CD4-positive, alpha-beta T cell treated with Interleukin-1 beta for 1 hour (primary cell): ENCODE data around the gene AR.

Experiments used
- DNase-seq, 2 donors: peaks; one replicate each; pipeline ENCODE4 v3.0.0-alpha.2; 2020 to 2022

Gene AR

DNA sequence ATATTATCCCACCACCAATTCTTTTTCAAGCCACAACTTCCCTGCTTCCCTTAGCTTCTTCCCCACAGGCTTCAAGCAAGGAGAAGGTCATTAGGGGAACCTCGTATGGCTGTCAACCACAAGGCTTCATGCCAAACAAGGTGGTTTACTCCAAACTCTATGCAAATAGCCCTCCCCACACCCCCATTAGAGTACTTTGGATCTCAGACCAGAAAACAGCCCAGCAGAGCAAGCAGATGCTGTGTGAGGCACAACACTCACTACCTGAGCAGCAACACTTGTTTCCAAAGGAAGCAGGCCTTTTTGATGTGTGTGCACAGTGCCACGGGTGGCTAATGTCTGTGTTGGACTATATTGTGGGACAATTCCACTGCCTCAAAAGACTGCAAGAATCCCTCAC, 189.0 kb downstream of the AR start:
- no peak for DNase-seq

DNA sequence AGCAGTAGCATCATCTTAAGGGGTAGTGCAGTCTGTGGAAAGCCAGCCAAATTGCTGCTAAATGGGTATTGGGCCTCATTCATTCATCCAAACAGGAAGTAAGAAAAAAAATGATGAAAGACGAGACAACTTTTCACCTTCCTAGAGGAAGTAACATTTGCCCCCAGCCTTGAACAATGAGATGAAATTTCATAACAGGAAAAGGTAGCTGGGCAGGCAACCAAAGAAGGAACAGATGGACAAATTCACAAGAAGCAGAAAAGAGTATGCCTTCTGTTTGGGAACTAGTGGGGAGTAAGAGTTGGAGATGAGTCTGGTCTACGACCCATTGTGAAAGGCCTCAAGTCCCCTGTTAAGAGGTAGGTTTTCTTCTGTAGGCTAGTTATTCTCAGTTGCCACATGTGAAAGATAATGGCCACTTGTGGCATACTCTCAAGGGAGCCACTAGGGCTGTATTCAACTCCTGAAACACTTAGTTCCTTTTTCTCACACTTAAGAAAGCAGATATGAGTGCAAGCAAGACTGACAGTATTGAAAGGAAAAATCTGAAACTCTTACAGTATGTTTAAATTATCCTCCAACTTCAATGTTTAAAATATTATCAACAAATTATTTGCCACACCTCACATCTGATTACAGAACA, 190.4 kb downstream of the AR start:
- DNase-seq = no peak

DNA sequence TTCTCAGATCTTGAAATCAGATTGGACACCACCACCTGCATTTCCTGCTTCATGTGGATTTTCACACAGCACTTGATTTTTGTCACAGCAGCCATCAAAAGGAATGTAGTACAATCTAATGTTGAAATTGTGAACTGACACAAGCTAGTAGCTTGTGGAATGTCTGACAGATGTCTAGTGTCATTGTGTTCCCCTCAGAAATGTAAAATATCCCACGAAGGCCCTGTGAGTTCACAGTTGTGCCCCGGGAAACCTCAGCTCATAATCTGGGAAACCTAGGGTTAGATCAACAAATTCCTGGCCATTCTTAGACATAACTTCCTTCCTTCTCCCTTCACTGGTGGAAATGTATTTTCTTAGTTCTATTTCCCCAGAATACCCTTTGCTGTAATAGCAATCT, 205.7 kb downstream of the AR start:
- no peak for DNase-seq

DNA sequence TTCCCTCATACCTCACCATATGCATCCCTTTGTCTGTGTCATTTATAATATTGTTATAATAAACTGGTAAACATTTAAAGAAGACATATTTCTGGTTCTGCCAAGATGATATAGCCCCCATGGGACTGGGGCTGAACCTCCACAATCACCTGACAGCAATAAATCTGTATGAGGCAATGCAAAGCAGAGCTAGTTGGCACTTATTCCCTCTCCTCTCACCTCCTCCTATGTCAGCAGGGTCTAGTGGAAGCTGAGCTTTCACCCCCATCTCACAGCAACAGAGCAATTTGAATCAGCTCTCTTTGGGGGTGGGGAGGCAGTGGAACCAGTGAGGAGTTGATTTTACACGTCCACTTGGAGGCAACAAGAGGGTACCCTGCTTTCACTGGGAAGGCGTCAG, 206.9 kb downstream of the AR start:
- DNase-seq = no peak

DNA sequence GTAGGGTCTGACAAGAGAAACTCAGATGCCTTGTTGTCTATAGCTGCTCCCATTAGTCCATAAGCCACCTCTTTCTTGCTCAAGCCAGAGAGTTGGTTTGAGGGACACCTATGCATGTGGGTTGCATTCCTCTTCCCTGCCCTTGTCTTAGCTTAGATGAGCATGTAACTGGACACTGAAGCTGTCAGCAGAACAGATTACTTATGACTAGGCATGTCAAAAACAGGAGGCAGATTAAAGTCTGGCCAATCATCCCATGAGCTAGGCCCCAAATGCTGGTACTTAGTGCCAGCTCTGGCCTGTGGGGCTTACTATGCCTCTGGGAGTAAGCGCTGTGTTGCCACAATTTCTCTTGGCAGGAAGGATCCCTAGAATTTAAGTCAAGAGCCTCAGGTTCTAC, 215.2 kb downstream of the AR start:
- no peak for DNase-seq

DNA sequence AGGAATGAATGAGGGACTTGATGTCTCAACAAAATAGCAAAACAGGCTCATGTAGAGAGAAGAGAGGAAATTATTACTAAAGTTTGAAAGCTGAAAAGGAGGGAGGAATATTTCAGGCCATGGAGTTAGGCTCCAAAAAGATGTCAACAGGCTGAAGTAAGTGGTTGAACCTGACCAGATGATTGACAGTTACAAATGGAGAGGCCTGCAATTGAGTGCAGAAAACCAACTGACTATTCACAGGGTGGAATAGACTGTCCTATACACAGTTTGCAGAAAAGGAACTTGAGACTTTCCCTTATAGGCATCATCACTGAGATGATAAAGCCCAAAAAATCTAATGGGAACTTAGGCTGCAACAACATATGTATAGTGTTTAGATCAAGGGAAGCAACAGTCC, 233.3 kb downstream of the AR start:
- DNase-seq = no peak

DNA sequence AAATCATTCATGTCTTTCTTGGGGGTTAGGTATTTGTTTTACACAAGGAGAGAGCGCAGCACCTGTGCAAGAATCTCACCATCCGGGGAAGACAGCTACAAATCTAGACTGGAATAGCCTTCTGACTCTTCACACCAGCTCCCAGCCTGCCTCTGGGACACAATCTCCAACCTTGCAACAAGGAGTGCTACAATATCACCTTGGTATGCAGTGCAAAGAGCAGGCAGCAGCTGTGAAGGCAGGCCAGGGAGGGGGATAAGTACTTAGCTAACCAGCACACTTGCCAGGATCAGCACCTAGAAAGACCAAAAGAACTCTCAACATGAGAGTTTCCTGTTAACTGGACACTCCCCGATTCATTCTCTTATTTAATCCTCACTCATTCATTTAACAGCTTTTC, 235.3 kb downstream of the AR start:
- DNase-seq = no peak
